Measurements from ENCODE around the gene MDM2.

MDM2 gene

DNA sequence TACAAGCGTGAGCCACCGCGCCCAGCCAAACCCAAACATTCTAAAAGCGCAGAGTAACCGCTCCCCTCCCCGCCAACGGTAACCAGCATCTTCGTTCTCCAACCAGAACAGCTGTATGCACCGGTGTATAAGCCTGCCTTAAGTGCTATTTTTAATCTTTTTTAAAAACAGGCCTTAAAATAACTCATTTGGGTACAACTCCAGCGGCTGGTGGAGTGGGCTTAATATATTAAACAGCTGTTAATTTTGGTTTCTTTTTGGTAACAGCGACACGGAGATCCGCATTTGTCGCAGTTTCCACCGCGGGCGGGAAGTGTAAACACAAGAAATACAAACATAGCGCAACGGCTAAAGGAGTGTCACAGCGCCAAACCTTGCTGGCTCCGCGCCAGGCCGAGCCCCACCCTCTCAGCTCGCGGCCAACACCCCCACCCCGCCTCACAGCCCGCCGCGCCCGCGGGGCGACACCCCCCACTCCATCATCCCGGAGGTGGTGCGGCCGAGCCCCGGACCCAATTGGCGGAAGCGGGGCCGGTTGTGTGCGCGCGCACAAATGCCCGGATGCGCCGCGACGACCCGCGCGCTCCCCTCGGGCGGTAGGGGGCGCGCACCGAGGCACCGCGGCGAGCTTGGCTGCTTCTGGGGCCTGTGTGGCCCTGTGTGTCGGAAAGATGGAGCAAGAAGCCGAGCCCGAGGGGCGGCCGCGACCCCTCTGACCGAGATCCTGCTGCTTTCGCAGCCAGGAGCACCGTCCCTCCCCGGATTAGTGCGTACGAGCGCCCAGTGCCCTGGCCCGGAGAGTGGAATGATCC is at the start of gene MDM2:
MDM2 (plus strand) TSS at position 602 of the 812 bp plus-strand sequence. CDS start 301 bp downstream, outside the sequence.
- DNase-seq (ENCODE audit: low read depth, low spot score) = no peak
- peak within 1 kb of the TSS; percentile 99 for H3K27ac ChIP-seq

DNA sequence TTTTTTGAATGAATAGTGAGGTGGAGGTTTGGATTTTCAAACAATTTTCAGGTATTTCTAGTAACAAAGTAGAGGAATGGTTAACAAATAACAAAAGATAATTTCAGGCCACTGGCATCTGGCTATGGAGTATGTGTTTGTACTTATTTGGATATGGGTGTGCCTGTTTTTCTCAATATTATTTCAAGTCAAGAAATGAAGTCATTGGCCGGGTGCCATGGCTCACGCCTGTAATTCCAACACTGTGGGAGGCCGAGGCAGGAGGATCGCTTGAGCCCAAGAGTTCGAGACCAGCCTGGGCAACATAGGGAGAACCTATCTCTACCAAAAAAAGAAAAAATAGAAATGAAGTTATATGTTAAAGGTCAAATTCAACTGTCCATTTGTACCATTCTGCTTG is 48.1 kb upstream of the MDM2 start:
- no peak overlapping the region for H3K27ac ChIP-seq
- DNase-seq (ENCODE audit: low read depth, low spot score) = no peak

DNA sequence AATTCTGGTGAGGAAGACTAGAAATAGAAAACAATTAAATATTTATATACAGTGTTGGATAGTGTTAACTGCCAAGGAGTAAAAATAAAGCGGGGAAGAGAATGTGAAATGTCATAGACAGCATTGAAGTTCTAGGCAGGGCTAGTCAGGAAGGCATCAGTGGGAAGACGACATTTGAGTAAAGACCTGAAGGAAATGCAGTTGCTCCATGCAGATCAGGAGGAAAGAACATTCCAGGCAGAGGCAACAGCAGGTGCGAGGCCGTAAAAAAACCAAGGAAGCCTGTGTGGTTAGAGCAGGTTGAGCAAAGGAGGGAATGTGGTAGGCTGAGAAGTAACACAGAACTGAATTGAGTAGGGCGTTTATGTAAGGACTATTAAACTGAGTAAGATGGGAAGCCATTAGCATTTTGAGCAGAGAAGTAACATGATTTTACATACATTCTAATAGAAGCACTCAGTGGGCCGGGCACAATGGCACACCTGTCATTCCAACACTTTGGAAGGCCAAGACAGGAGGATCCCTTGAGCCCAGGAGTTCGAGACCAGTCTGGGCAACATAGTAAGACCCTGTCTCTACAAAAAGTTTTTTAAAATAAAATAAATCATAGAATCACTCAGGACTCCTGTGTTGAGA is 47.1 kb upstream of the MDM2 start:
- no peak overlapping the region for H3K27ac ChIP-seq
- no peak for DNase-seq (ENCODE audit: low read depth, low spot score)

DNA sequence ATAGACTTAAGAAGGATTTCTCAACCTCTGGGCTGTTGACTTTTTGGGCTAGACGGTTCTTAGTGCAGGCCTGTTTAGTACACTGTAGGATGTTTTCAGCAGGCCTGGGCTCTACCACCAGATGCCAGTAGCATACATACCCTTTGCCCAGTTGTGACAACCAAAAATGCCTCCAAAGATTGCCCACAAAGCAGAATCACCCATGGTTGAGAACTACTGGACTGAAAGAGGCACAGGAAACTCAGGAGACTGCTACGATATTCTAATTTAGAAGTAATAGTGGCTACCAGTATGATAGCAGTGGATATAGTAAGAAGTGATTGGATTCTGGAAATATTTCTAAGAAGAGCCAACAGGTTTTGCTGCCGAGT is 46.5 kb upstream of the MDM2 start:
- no peak for DNase-seq (ENCODE audit: low read depth, low spot score)
- H3K27ac ChIP-seq = no peak overlapping the region

DNA sequence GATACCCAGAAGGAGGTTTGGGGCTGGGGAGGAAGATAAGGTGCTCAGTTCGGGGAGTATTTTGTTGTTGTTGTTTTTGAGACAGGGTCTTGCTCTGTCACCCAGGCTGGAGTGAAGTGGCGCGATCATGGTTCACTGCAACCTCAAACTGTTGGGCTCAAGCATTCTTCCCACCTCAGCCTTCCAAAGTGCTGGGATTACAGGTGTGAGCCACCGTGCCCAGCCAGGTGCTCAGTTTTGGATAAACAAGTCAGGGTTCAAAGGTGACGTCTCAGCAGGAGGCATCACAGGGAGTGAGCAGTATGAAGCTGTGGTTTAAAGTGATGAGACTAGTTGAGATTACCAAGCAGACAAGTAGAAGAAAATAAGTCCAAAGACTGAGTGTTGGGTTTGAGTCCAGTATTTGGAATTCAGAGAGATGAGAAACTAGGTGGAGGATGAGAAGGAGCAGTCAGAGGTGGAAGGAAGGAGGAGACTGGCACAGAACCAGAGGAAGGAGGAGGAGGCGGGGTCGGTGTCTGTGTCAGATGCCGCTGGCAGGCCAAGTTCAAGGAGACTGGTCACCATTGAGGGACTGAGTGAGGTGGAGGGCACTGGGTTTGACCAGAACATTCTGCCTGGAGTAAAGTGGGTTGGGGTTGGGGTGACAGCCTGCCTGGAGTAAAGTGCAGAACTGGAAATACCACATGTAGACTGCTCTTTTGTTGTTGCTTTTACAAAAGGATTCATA is 45.9 kb upstream of the MDM2 start:
- no peak overlapping the region for H3K27ac ChIP-seq
- no peak for DNase-seq (ENCODE audit: low read depth, low spot score)

DNA sequence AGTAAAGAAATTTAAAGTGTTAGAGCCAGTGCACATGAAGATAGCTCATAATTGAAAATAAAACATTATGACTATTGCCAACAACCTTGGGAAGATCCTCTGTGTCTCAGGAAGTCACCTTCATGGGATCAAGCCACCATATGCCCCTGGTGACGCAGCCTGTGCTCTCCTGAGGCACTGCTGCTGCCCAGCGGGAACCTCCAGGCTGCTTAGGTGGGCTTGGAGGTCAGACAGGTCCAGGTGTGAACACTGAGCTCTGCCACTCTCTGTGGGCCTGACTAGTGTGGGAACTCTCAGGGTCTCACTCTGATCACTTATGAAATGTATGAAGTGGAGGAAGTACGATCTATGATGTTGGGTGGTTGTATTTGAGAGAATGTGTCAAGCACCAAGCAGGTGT is 45.3 kb upstream of the MDM2 start:
- no peak for DNase-seq (ENCODE audit: low read depth, low spot score)
- H3K27ac ChIP-seq = no peak overlapping the region

DNA sequence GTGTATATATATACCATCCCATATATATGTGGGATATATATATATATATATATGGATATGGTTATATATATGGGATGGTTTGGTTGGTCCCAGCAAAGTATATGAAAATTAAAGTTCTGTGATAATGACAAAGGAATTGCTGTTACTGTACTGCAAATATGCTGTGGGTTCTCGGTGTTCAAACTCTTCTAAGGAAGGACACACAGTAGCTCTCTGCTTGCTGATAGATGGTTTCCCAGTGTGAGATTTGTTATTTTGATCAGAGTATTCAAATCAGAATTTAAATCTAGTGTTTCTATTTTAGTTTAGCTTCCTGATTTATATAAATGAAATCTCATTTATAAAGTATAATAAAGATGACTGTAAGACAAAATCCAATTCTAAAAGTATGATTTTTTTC is 42.3 kb upstream of the MDM2 start:
- DNase-seq (ENCODE audit: low read depth, low spot score) = no peak
- H3K27ac ChIP-seq = no peak overlapping the region

DNA sequence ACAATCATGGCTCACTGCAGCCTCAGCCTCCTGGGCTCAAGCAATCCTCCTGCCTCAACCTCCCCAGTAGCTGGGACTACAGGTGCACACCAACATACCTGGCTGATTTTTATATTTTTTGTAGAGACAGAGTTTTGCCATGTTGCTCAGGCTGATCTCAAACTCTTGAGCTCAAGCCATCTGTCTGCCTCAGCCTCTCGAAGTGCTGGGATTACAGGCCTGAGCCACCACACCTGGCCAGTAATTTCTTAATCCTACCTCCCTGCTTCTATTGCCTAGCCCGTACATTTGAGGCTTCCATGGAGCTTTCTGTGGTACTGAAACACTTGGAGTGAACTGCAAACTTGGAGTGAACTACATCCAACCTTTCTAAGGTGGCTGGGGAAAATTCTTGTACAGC is 41.3 kb upstream of the MDM2 start:
- DNase-seq (ENCODE audit: low read depth, low spot score) = no peak
- H3K27ac ChIP-seq = no peak overlapping the region

DNA sequence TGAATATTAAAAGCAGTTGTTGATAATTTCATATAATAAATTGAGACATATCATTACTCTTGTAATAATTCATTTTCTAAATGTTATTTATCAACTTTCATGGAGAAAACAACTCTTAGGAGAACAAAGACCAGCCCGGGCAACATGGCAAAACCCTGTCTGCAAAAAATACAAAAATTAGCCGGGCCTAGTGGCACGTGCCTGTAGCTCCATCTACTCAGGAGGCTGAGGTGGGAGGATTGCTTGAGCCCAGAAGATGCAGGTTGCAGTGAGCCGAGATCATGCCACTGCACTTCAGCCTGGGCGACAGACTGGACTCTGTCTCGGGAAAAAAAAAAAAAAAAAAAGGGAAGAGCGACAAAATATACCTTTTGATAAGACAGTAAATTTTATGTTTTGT is 40.8 kb upstream of the MDM2 start:
- H3K27ac ChIP-seq = no peak overlapping the region
- DNase-seq (ENCODE audit: low read depth, low spot score) = no peak

DNA sequence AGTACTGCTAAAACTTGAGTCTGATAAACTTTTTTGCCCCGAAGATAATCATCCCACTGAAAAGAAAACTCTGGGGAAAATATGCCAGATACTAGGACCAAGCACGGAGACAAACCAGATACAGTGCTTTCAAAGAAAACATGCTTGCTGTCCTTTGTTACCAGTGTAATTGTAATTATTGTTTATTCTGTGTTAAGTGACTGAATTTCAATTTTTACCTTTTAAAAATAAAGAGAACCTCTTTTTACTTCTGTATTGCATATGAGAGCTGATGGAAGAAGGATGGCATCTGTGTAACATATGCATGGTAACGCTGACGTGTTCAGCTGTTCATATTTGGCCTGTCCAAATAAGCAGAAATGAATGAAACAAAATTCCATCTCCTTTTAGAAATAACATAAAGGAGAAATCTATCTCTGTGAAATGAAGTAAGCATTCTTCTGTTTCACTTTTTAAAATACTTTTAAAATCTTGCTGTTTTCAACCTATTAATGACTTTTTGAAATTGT is 39.5 kb upstream of the MDM2 start:
- no peak overlapping the region for H3K27ac ChIP-seq
- no peak for DNase-seq (ENCODE audit: low read depth, low spot score)

DNA sequence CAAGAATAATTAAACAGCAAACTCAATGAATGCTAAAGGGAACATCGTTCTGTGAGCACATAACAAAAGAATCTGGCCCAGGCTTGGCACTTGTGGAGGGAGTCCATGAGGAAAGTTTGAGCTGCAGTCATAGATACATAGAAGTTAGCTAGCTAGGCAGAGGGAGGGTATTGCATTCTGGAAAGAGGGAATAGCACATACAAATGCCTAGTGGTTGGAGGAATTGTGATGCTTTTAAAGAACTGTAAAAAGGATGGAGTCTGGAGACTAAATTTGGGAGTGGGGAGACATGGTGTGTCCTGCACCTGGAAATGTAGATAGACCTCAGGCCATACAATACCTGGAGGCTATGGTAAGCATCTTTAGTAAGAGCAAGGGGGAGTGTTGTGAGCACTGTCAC is 38.0 kb upstream of the MDM2 start:
- no peak for DNase-seq (ENCODE audit: low read depth, low spot score)
- no peak overlapping the region for H3K27ac ChIP-seq

DNA sequence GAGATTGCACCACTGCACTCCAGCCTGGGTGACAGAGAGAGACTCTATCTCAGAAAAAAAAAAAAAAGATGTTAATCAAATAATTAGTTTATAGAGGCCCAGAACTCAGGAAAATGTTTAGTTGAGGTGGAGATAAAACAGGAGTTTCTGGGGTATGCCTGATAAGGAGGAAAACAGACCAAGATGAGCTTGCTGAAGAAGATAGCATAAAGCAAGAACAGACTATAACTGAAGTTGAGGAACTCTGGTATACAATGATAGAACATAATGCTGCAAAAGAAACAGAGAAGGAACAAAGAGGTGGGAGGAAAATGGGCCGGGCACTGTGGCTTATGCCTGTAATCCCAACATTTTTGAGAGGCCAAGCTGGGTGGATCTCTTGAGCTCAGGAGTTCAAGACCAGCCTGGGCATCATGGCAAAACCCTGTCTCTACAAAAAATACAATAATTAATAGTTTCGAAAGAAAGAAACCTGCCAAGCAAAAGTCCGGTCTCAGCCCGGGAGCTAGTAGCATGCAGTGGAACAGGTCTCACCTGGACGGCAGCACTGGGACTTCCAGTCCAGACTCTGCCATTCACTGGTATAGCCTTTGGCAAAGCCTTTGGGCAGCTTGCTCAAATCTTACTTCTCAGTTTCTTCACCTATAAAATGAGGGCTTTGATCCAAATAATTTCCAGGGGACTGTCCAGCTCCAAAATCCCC is 36.6 kb upstream of the MDM2 start:
- no peak for DNase-seq (ENCODE audit: low read depth, low spot score)

DNA sequence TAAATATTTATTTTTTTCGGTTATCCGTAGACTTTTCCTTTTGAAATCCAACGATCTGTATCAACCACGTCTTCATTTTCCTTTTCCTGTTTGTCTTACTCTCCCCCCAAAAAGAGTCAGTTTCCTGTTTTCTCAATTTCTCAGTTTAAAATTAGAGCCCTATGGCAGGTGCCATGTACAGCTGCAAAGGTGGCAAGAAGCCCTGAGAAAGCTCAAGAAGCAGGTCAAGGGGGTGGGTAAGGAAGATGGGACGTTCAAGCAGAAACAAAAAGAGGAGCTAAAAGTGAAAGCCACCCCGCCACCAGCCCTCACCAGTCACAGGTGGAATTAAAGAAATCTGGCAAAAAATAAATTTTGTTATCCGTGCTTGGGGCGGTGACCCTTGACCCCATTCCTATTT is 35.3 kb upstream of the MDM2 start:
- no peak overlapping the region for H3K27ac ChIP-seq
- no peak for DNase-seq (ENCODE audit: low read depth, low spot score)

More for the DNA sequence above, 36.6 kb upstream of the MDM2 start:
- H3K27ac ChIP-seq = no peak overlapping the region

DNA sequence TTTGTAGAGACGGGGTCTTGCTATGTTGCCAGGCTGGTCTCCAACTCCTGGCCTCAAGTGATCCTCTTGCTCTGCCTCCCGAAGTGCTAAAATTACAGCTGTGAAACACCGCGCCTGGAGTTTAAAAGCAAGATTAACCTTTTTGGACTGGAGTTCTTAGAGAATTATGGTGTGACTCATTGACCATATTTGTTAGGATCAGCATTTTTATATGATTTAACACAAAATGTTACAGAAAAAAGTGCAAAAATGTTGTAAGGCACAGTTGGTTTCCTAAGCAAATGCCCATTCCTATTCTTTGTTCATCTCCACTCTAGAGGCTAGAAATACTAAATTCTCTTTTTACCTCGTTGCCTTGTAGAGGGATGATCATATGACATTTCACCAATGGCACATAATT is 34.4 kb upstream of the MDM2 start:
- no peak for DNase-seq (ENCODE audit: low read depth, low spot score)
- H3K27ac ChIP-seq = no peak overlapping the region

DNA sequence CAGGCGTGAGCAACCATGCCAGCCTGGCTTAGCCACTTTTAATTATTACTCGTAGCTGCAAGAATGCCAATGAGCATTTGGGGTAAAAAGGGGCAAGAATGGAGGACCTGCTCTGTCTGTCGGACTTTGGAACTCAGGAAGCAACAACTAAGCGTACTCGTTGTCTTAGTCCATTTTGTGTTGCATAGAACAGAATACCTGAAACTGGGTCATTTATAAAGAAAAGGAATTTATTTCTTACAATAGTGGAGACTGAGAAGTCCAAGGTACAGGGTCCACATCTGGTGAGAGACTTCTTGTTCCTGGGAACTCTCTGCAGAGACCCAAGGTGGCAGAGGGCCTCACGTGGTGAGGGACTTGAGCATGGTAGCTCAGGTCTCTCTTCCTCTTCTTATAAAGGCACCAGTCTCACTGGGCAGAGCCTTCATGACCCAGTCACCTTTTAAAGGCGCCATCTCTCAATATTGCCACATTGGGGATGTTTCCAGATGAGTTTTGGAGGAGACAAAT is 32.8 kb upstream of the MDM2 start:
- DNase-seq (ENCODE audit: low read depth, low spot score) = no peak
- no peak overlapping the region for H3K27ac ChIP-seq

DNA sequence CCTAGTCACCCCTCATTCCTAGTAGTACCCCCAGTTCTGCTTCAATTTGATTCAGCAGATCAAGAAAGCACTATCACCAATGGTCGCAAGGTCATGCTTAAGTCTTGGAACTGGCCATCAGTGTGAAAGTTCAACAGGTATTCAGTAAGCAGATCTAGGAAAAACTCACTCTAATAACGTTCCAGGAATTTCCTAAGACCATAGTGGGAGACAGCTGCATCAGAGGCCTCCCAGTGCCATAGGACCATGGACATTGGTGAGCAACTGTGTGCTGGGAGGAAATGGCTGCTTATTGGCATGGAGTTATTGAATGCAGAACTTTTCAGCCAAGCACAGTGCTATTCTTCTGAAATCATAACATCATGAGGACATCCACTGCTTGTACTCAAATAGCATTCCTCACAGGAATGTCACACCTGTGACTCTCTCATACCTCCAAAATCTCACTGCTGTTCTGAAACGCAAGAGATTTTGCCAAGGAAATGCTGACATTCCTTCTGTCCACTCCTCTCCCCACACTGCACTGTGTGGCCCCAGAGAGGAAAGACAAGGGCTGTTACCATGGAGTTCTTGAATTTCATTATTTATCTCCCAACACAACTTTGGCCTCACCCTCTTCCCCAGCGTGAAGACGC is 30.9 kb upstream of the MDM2 start:
- H3K27ac ChIP-seq = no peak overlapping the region
- DNase-seq (ENCODE audit: low read depth, low spot score) = no peak

DNA sequence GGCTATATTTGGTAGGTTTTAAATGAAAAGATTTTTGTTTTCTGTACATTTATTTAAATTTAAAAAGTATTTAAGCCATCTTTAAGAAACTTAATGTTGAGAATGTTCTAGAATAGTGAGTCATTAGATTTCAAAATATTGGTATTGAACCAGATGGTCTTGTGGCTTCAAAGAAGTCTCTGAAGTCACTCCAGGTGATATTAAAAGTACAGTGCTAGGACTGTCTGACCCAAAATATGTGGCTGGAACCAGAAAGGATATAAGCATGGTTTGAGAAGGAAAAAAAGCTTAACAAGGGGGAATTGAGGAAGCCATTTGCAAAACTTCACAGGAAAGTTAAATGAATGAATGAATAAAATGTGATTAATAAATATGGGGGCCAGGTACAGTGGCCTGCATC is 28.7 kb upstream of the MDM2 start:
- no peak for DNase-seq (ENCODE audit: low read depth, low spot score)
- no peak overlapping the region for H3K27ac ChIP-seq

DNA sequence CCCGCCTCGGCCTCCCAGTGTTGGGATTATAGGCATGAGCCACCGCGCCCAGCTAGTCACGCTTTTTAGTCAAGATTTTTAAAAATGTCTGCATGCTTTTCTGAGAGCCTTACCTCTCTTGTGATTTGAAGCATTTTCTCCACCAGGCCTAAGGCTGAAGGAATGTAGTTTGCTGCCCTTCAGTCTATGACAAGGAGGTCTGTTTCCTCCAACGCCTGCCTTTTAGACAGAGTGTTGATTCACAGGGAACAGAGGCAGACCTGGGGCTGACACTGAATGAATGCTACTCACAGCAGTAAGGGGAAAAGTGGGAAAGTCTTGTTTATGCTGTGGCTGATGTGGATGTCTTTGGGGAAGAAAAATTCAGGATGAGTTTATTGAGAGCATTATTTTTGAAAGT is 27.2 kb upstream of the MDM2 start:
- DNase-seq (ENCODE audit: low read depth, low spot score) = no peak
- H3K27ac ChIP-seq = peak overlapping the region; percentile 33

DNA sequence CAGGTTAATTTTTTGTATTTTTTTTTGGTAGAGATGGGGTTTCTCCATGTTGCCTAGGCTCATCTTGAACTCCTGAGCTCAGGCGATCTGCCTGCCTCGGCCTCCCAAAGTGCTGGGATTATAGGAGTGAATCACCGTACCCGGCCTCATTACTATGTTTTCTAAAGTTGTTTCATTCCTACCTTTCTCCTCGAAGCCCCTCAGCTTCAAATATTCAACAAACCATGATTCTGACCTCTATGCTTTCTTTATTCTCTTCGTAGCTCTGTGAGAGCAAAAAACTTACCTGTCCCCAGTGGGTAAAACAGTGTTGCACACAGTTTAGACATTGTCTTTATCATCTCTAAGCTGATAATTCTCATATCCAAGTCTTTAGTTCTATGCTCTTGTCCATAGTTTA is 26.2 kb upstream of the MDM2 start:
- DNase-seq (ENCODE audit: low read depth, low spot score) = no peak
- H3K27ac ChIP-seq = peak overlapping the region; percentile 33

DNA sequence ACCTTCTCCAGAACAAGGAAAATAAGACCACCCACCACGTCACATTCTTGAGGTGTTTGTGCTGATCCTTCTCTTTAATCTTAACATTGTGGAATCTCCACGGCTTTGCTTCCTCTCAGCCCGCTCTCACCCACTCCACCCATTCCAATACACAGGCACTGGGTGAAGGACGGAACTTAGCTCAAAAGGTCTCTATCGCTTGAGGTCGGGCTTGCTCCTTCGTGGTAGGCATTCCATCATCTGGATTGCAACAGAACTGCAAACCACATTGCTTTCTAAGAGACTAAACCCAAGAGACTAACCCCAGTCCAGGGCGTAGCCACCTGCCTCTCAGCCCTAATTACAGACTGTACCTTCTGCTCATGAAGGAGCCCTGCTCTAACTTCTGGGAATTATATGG is 24.0 kb upstream of the MDM2 start:
- no peak for DNase-seq (ENCODE audit: low read depth, low spot score)
- no peak overlapping the region for H3K27ac ChIP-seq
